HG03521 (cell line): Measurements from ENCODE around the gene STX5.
"Not testable (repeated sequence)": the region's sequence is repeated elsewhere in the genome, so short reads cannot be mapped to it uniquely, and the experiment has no call there.

Experiments used
- ATAC-seq: cut with Tn5 transposase; IDR thresholded peaks from one replicate; pipeline ENCODE4 v1.9.1; 2021; ENCODE audit warnings: mild to moderate bottlenecking, moderate library complexity; ENCODE audit not compliant: unreplicated experiment

Gene STX5

GRCh38 chr11:62831520-62832335 is at the start of gene STX5:
STX5 (minus strand) TSS chr11:62832051; CDS start chr11:62831243, 808 bp downstream.
- peak; percentile 83 for ATAC-seq

- peak; percentile 62 for ATAC-seq
Measured at GRCh38 chr11:62880803-62881578, 49.1 kb upstream of the STX5 start, which contains the start of gene SLC3A2. SLC3A2 (plus strand) TSS chr11:62880896; CDS start chr11:62881024, 128 bp downstream.

DNA sequence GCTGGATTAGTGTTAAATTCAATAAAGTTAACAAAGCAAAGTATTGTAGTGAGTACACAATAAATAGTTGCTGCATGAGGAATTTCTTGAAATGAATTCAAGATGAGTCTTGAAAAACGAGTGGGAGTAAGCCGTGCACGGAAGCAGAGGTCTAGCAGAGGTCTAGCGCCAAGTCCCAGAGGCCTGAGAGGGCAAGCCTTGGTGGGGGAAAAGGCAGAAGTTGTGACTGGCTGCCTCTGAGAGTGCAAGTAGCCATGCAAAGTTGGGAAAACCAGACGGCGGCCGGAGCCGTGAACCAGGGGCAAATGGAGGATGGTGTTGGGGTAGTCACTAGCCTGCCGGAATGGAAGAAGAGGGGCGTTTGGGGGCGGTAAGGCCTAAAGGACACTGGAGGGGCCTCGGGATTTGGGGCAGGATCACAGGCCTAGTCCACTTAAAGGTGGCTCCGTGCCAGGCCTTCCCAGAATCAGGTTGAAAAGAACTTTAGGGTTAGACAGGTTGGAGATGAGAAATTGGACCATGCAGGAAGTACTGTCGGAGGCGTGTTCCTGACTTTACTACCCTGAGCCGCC is 48.5 kb upstream of the STX5 start:
- ATAC-seq = no peak

- no peak for ATAC-seq
Measured at GRCh38 chr11:62879235-62879978, 47.6 kb upstream of the STX5 start.

DNA sequence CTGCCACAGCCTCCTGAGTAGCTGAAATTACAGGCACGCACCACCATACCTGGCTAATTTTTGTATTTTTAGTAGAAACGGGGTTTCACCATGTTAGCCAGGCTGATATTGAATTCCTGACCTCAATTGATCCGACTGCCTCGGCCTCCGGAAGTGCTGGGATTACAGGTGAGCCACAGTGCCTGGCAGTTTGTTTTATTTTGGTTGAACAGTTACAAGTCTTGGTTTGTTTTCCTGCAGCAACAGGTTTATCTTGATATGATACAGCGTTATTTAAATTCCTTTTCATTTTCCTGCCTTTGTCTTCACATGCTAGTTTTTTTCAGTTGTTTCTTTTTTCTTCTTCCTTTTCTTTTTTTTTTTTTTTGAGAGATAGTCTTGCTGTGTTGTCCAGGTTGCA is 44.9 kb upstream of the STX5 start:
- no peak for ATAC-seq

GRCh38 chr11:62875698-62876478 is 44.0 kb upstream of the STX5 start:
- ATAC-seq = no peak

- ATAC-seq = no peak
Measured at GRCh38 chr11:62874851-62875250, 43.0 kb upstream of the STX5 start.

- ATAC-seq = no peak
Measured at GRCh38 chr11:62865635-62866034, 33.8 kb upstream of the STX5 start.

- no peak for ATAC-seq
Measured at GRCh38 chr11:62863687-62864335, 32.0 kb upstream of the STX5 start.

GRCh38 chr11:62861564-62862192 is 29.8 kb upstream of the STX5 start:
- ATAC-seq = not testable (repeated sequence)

DNA sequence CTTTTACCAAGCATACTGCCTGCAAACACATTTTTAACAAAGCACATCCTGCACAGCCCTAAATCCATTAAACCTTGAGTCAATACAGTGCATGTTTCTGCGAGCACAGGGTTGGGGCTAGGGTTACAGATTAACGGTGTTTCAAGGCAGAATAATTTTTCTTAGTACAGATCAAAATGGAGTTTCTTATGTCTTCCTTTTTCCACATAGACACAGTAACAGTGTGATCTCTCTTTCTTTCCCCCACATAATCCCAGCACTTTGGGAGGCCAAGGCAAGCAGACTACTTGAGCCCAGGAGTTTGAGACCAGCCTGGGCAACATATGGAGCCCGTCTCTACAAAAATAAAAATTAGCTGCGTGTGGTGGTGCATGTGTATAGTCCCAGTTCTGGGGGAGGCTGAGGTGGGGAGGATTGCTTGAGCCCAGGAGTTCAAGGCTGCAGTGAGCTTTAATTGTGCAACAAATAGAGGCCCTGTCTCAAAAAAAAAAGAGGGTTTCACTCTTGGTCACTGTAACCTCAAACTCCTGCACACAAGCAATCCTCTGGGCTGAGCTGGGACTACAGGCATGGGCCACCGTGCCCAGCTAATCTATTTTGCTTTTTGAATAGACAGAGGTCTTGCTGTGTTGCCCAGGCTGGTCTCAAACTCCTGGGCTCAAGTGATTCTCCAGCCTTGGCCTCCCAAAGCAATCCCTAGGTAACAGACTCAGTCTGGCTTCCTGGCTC is 29.1 kb upstream of the STX5 start:
- no peak for ATAC-seq

GRCh38 chr11:62859281-62859703 is 27.4 kb upstream of the STX5 start:
- ATAC-seq = not testable (repeated sequence)

GRCh38 chr11:62858201-62858600 is 26.4 kb upstream of the STX5 start:
- no peak for ATAC-seq

GRCh38 chr11:62857541-62857982 is 25.7 kb upstream of the STX5 start:
- no peak for ATAC-seq

DNA sequence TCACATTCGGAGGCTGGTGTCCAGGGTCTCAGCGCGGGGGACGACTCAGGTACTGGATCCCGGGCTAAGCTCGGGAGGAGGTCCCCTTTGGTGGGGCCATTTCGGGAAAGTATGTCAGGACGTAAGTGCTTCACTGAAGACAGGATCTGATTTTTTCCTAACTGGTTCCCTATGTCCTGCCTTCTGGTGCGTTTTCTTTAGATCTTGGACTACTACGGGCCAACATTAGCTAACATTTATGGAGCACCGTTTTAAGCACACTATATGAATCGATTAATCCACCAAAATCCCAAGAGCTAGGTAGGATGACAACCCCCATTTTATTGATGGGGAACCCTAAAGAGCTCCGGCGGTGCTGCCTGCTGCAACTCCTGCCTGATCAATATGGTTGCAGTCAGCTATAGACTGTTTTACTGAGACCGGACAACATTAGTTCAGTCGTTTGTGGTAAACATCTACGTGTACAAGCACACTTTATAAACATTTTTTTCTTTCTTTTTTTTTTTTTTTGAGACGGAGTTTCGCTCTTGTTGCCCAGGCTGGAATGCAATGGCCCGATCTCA is 24.6 kb upstream of the STX5 start:
- ATAC-seq = no peak

GRCh38 chr11:62855571-62856332 is 23.9 kb upstream of the STX5 start:
- peak; percentile 89 for ATAC-seq

GRCh38 chr11:62854825-62855570 is 23.1 kb upstream of the STX5 start:
- ATAC-seq = no peak
